ELF-1 (cell line): ENCODE data around the gene ITGB1BP1.
"Not testable (repeated sequence)": the region's sequence is repeated elsewhere in the genome, so short reads cannot be mapped to it uniquely, and the experiment has no call there.

Source experiments
- DNase-seq: peaks from one replicate; pipeline ENCODE4 v3.0.0-alpha.2; 2016; ENCODE audit warnings: low read depth, low spot score

Gene ITGB1BP1

GRCh38 chr2:9400268-9401058, 22.9 kb downstream of the ITGB1BP1 start:
- DNase-seq, result peak; percentile 57

GRCh38 chr2:9398881-9399780, 24.2 kb downstream of the ITGB1BP1 start:
- no peak for DNase-seq

GRCh38 chr2:9398251-9398650, 25.1 kb downstream of the ITGB1BP1 start:
- DNase-seq, result not testable (repeated sequence)

- DNase-seq, result no peak
Observed at GRCh38 chr2:9397201-9397600, 26.1 kb downstream of the ITGB1BP1 start.

GRCh38 chr2:9394816-9395215, 28.5 kb downstream of the ITGB1BP1 start:
- DNase-seq, result no peak

GRCh38 chr2:9392898-9393765, 30.2 kb downstream of the ITGB1BP1 start:
- DNase-seq, result peak; percentile 66

GRCh38 chr2:9391961-9392720, 31.2 kb downstream of the ITGB1BP1 start:
- no peak for DNase-seq

GRCh38 chr2:9390991-9391390, 32.3 kb downstream of the ITGB1BP1 start:
- no peak for DNase-seq

GRCh38 chr2:9390151-9390850, 33.0 kb downstream of the ITGB1BP1 start:
- no peak for DNase-seq

GRCh38 chr2:9388950-9389911, 34.1 kb downstream of the ITGB1BP1 start:
- no peak for DNase-seq

- DNase-seq, result no peak
Observed at GRCh38 chr2:9388199-9388681, 35.1 kb downstream of the ITGB1BP1 start.

GRCh38 chr2:9385841-9386240, 37.5 kb downstream of the ITGB1BP1 start:
- DNase-seq, result no peak

- DNase-seq, result no peak
Observed at GRCh38 chr2:9384521-9384920, 38.8 kb downstream of the ITGB1BP1 start.

- peak; percentile 58 for DNase-seq
Observed at GRCh38 chr2:9382604-9383235, 40.6 kb downstream of the ITGB1BP1 start.

- peak; percentile 79 for DNase-seq
Observed at GRCh38 chr2:9380702-9381628, 42.4 kb downstream of the ITGB1BP1 start.

GRCh38 chr2:9379391-9379755, 44.0 kb downstream of the ITGB1BP1 start:
- DNase-seq, result no peak
